Hepatocyte (in vitro differentiated cells): ENCODE results near the gene SNX2.

ENCODE experiments used
- CTCF ChIP-seq: fragments of 200-600 bp; sonication (generic); IDR thresholded peaks from 2 replicates; pipeline ENCODE4 v1.5.1; 2016; ENCODE audit warnings: antibody characterized with exemption, mild to moderate bottlenecking; ENCODE audit not compliant: poor library complexity
- EZH2 ChIP-seq: fragments of 200-600 bp; sonication (generic); IDR thresholded peaks from 2 replicates; pipeline ENCODE4 v1.6.1; 2016; ENCODE audit warnings: antibody characterized with exemption, mild to moderate bottlenecking, borderline replicate concordance
- EZH2phosphoT487 ChIP-seq: fragments of 200-600 bp; sonication (generic); IDR thresholded peaks from one replicate; pipeline ENCODE4 v1.6.1; 2018; ENCODE audit warnings: antibody characterized with exemption, mild to moderate bottlenecking, low read depth, moderate library complexity; ENCODE audit not compliant: unreplicated experiment, severe bottlenecking

- TF ChIP-seq CTCF (no peak), EZH2phosphoT487 (no peak), EZH2 (no peak)
These were observed 96.8 kb downstream of the SNX2 start for GRCh38 chr5:122871661-122872060.
